Epithelial cell of prostate (primary cell): ENCODE data around the gene N4BP2.

Experiments
- DNase-seq: peaks from one replicate; pipeline ENCODE4 v3.0.0-alpha.2; 2011; ENCODE audit warnings: low read depth, low spot score
- H3K27ac ChIP-seq: fragments of 450-650 bp; 2 replicates; pipeline ENCODE4 v1.5.1; 2017; ENCODE audit warnings: mild to moderate bottlenecking

The N4BP2 gene

GRCh38 chr4:40202474-40202873 is 145.8 kb downstream of the N4BP2 start:
- H3K27ac ChIP-seq, result no peak overlapping the region
- no peak for DNase-seq

- H3K27ac ChIP-seq, result no peak overlapping the region
Observed at GRCh38 chr4:40204507-40205258, 148.0 kb downstream of the N4BP2 start.

GRCh38 chr4:40205259-40206198 is 148.9 kb downstream of the N4BP2 start:
- no peak overlapping the region for H3K27ac ChIP-seq
- DNase-seq, result no peak

More at GRCh38 chr4:40204507-40205258, 148.0 kb downstream of the N4BP2 start:
- DNase-seq, result no peak

- no peak for DNase-seq
- no peak overlapping the region for H3K27ac ChIP-seq
Observed at GRCh38 chr4:40206426-40206825, 149.8 kb downstream of the N4BP2 start.
